GM12878 (cell line): ENCODE results near the gene TRAPPC3L. TPM values are rescaled to one million over a fixed set of nuclear protein-coding genes. Genes with fewer than 3 reads are reported as not detected.

Experiments used
- ATAC-seq: fragments of 200-7000 bp; cut with Tn5 transposase; 3 replicates; pipeline ENCODE4 v1.9.1; 2020; ENCODE audit warnings: mild to moderate bottlenecking, moderate library complexity
- BruUV-seq: library from RNA; stranded (reverse); fragments of 400-500 nt; replicated peaks from 2 replicates; lab custom pipeline; 2021; lab: Mats Ljungman, UMichigan
- CTCF ChIA-PET: fragments of 300-600 bp; sonication (Branson Sonifier 250); formaldehyde crosslinking; extraction: SDS; loops from one replicate; lab custom pipeline; 2021; ENCODE audit warnings: inconsistent platforms; lab: Yijun Ruan, JAX
- POLR2A ChIA-PET: fragments of 350-600 bp; formaldehyde crosslinking; extraction: SDS; loops from one replicate; lab custom pipeline; 2021; ENCODE audit warnings: inconsistent platforms; lab: Charles Lee
- RAD21 ChIA-PET: fragments of 300-600 bp; sonication (Branson Sonifier 250); formaldehyde crosslinking; loops from one replicate; lab custom pipeline; 2023; ENCODE audit warnings: antibody characterized with exemption; ENCODE audit not compliant: unreplicated experiment; lab: Charles Lee
- SMC1A ChIA-PET: fragments of 300-600 bp; sonication (Branson Sonifier 250); formaldehyde crosslinking; loops from one replicate; lab custom pipeline; 2023; ENCODE audit not compliant: unreplicated experiment, uncharacterized antibody; lab: Charles Lee
- DNase-seq: peaks from one replicate; pipeline ENCODE4 v3.0.0-alpha.2; 2011; ENCODE audit warnings: low read depth, low spot score
- FAIRE-seq: peaks from 3 replicates; lab custom pipeline; 2011; peaks lifted over from hg19 to GRCh38; lab: Jason Lieb, UNC
- H2AFZ ChIP-seq: 2 replicates; pipeline ENCODE4 v1.6.0; 2011; ENCODE audit warnings: low read depth, low read length, control low read depth; ENCODE audit not compliant: control insufficient read depth
- H3K27ac ChIP-seq: 2 replicates; pipeline ENCODE4 v1.5.1; 2011; ENCODE audit warnings: control low read depth; ENCODE audit not compliant: control insufficient read depth, insufficient read depth
- H3K27me3 ChIP-seq, 2 experiments: replicated peaks in 1 of 2; 2 replicates each; pipeline versions ENCODE4 v1.6.0 to v1.6.1; 2011; ENCODE audit warnings: low read length in 1 of 2; ENCODE audit not compliant: control insufficient read depth in 2 of 2, insufficient read depth in 2 of 2
- H3K36me3 ChIP-seq, 2 experiments: 2 replicates each; pipeline ENCODE4 v1.5.1; 2011; ENCODE audit warnings: low read length in 1 of 2; ENCODE audit not compliant: control insufficient read depth in 2 of 2, insufficient read depth in 2 of 2
- H3K4me1 ChIP-seq: 2 replicates; pipeline ENCODE4 v1.6.1; 2011; ENCODE audit warnings: mild to moderate bottlenecking, low read length, moderate library complexity, mixed read lengths; ENCODE audit not compliant: control insufficient read depth, insufficient read depth
- H3K4me2 ChIP-seq: 2 replicates; pipeline ENCODE4 v1.6.0; 2011; ENCODE audit warnings: control low read depth; ENCODE audit not compliant: control insufficient read depth, insufficient read depth
- H3K4me3 ChIP-seq: fragments of 200-600 bp; sonication (generic); 2 replicates; pipeline ENCODE4 v1.5.1; 2016
- H3K79me2 ChIP-seq: 2 replicates; pipeline ENCODE4 v1.6.0; 2011; ENCODE audit warnings: low read length; ENCODE audit not compliant: control insufficient read depth, insufficient read depth
- H3K9ac ChIP-seq: 2 replicates; pipeline ENCODE4 v1.8.0; 2011; ENCODE audit warnings: low read length, control low read depth, mixed read lengths; ENCODE audit not compliant: control insufficient read depth, insufficient read depth
- H3K9me3 ChIP-seq: replicated peaks from 3 replicates; pipeline ENCODE4 v1.5.1; 2011; ENCODE audit warnings: mild to moderate bottlenecking, low read length; ENCODE audit not compliant: control insufficient read depth, insufficient read depth
- H4K20me1 ChIP-seq: 2 replicates; pipeline ENCODE4 v1.6.0; 2011; ENCODE audit not compliant: control insufficient read depth, insufficient read depth
- SPI1 ChIP-seq: IDR thresholded peaks from 2 replicates; pipeline ENCODE4 v1.6.1; 2011; ENCODE audit warnings: low read depth, mild to moderate bottlenecking, low read length, moderate library complexity, borderline replicate concordance; ENCODE audit not compliant: insufficient read depth
- ZBTB11 ChIP-seq: fragments of 450-650 bp; formaldehyde crosslinking; IDR thresholded peaks from 2 replicates; pipeline ENCODE4 v1.5.0; 2022; ENCODE audit warnings: mild to moderate bottlenecking, missing genetic modification characterization
- WGBS: methylation state at CpG from one replicate; pipeline ENCODE4 v1.1.6; 2016; ENCODE audit warnings: low lambda C conversion rate; ENCODE audit not compliant: insufficient replicate concordance, insufficient coverage; ENCODE audit errors: missing lambda C conversion rate; 5-methylcytosine and 5-hydroxymethylcytosine counted together
- in situ Hi-C: fragments of 300-500 bp; cut with MboI; formaldehyde crosslinking; loops from 9 replicates; pipeline ENCODE4 v1.14.3; 2018; ENCODE audit warnings: mixed read lengths
- intact Hi-C: fragments of 100-400 bp; cut with micrococcal nuclease; formaldehyde crosslinking; loops from one replicate; pipeline ENCODE4 v1.14.2; 2022; ENCODE audit not compliant: unreplicated experiment
- polyA plus RNA-seq, 11 experiments: library from polyadenylated mRNA; depleted of rRNA in 4 of 11; unstranded in 6 of 11; stranded (reverse) in 5 of 11; fragments of >200 nt; fragmentation: Nextera tagmentation in 4 of 11; fragmentation: Illumina TruSeq in 1 of 11; extraction: Ambion mirVana in 4 of 11; extraction: Trizol in 1 of 11; gene quantifications; 1 replicate in 1 of 11; 2 replicates in 10 of 11; pipeline versions ENCODE4 v1.2.1 to v1.2.3, GENCODE V29; 2011 to 2016; ENCODE audit warnings: inconsistent platforms in 2 of 11, missing spikeins in 2 of 11, low read depth in 1 of 11
- total RNA-seq, 4 experiments: library from RNA; depleted of rRNA in 3 of 4; stranded (reverse); fragments of >200 nt in 3 of 4; fragmentation: Illumina TruSeq in 1 of 4; extraction: Trizol in 1 of 4; gene quantifications; 2 replicates each; pipeline versions ENCODE4 v1.2.1 to v1.2.3, GENCODE V29; 2013 to 2021

The TRAPPC3L gene
- total and polyA plus RNA-seq, 10 of the 15 experiments (the other 5 are each of a cell fraction or from before 2014, with no cell fraction given) = not detected

DNA sequence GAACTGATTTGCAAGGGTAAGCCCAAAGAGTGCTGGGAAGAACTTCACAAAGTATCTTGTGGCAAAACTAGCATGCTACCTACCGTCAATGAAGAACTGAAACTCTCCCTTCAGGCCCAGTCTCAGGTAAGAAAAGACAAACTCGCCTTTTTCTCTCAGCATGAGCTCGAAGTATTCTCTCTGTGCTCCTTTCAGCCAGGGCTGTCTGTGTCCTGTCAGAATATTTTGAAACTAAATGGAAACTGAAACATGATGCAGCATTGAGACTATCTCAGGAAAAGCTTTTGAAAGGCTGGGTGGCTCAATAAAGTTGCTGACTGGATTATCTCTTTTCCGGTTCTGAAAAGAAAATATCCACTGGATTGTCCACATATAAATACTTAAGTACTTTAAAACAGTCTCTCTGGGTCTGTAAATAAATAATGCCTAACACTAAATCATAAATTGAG, 33.3 kb downstream of the TRAPPC3L start:
- no TSS peak for BruUV-seq
- peaks cover 9% of the 10 kb centered on the region for H3K4me1 ChIP-seq
- 0 out of 2 replicates have a peak overlapping the region, but pooled peaks have one; percentile 21 for H3K9ac ChIP-seq
- H3K27me3 ChIP-seq = no peaks in the 10 kb centered on the region; a peak in 1 of 4 replicates
- intact Hi-C loops (no loop called here), in situ Hi-C loops (no loop called here)
- H3K27ac ChIP-seq = no peak overlapping the region
- H3K36me3 ChIP-seq = no peaks in the 10 kb centered on the region
- no peaks in the 10 kb centered on the region for H3K9me3 ChIP-seq
- 24% methylated on average over 4 of the region's 4 CpGs for WGBS
- no peaks in the 10 kb centered on the region for H4K20me1 ChIP-seq
- ATAC-seq = peak; percentile 73
- DNase-seq = no peak
- ChIA-PET RAD21 (interaction anchor here (0.7 to 1.5 kb wide), 4 partner anchors 42 to 224 kb away, joined by 3 to 5 read pairs (median 3); partner anchors contain the start of gene CALHM4), SMC1A (interaction anchor here (0.9 to 2.0 kb wide), 3 partner anchors 11 to 119 kb away, joined by 3 to 13 read pairs (median 4); no protein-coding TSS in a partner anchor), POLR2A (no interaction called here), CTCF (interaction anchor here (0.8 to 5.2 kb wide), 4 partner anchors 15 to 224 kb away, joined by 3 to 34 read pairs (median 12); no protein-coding TSS in a partner anchor)
- FAIRE-seq = peak; percentile 95
- H2AFZ ChIP-seq = peak overlapping the region; percentile 61
- TF ChIP-seq SPI1 = peak; percentile 75; the same call in 1 of the 2 replicates
- TF ChIP-seq ZBTB11 (CRISPR knock-in tag) = no peak
- H3K79me2 ChIP-seq = no peaks in the 10 kb centered on the region
- no peak overlapping the region for H3K4me3 ChIP-seq
- peak overlapping the region; percentile 54; the same call in 1 of the 2 replicates for H3K4me2 ChIP-seq
